HG02938 (cell line): ENCODE measurements around the gene DNER.

ENCODE experiments used
- ATAC-seq: cut with Tn5 transposase; IDR thresholded peaks from one replicate; pipeline ENCODE4 v1.9.1; 2021; ENCODE audit warnings: mild to moderate bottlenecking, moderate library complexity; ENCODE audit not compliant: unreplicated experiment

Gene DNER

GRCh38 chr2:229445501-229446211 lies 268.7 kb downstream of the DNER start:
- no peak for ATAC-seq

DNA sequence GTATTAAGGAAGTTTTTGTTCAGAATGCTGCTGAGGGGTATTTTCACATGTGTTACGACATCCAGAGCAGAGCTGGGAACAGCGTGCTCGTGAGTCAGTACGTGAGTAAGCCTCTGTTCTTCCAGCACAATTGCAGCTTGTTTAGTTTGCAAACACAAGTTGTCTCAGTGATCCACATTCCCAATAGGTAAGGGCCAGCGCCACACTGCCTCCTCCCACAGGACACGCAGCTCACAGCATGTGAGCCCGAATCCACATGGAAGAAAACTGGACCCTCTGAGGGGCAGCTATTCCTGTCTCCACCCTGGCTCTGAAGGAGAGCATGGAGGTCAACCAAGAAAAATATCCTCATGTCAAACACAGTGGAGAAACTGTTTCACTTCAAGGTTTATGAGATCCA lies 269.3 kb downstream of the DNER start:
- no peak for ATAC-seq

GRCh38 chr2:229443546-229444268 lies 270.6 kb downstream of the DNER start:
- ATAC-seq, result no peak

- ATAC-seq, result no peak
Measured at GRCh38 chr2:229443141-229443540, 271.2 kb downstream of the DNER start.

DNA sequence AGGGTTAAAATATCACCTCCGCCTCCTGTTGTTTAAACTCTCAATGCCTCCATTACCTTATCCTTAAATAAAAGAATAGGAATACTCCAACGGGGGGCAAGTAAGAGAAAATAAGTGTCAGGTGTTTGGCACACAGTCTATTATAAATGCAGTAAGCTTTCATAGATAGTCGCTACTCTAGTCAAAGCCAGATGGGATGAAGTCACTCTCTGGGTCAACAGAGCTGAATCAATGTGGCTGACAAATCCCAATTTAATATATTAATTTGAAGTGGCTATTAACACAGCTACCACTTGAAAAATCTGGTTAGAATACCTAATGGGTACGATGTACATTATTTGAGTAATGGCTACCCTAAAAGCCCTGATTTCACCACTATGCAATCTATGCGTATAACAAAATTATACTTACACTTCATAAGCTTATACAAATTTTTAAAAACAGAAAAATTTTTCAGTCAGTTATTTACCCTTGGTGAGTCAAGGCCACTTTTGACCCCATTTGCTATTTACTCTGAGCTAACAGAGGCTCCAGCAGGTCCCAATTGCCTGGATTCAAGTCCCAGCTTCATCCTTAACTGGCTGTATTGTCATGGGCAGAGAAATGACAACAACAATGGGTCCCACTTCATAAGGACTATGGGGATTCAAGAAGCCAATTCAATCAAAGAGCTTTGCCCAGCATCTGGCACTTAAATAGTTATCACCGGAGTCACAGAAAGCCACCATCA lies 275.8 kb downstream of the DNER start:
- ATAC-seq, result no peak

- no peak for ATAC-seq
Measured at GRCh38 chr2:229437467-229437866, 276.9 kb downstream of the DNER start.

- ATAC-seq, result no peak
Measured at GRCh38 chr2:229434187-229434586, 280.2 kb downstream of the DNER start.

DNA sequence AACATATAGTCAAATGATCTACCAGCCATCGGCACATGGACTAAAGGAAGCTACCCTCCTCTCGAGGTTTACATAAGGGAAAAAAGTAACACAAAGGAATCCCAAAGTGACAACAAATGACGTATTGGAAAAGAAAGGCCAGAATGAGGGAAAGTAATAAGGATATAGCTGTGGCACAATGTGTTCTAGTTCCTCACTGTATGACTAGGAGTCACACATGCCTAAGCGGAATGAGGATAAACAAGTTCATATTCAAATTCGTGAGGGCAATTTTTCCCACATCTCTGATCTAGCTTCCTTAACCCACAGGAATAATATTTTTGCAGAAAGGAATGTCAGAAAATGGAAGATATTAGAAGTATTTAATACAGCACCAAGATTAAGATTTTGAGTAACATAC lies 281.0 kb downstream of the DNER start:
- ATAC-seq, result no peak

GRCh38 chr2:229431327-229431954 lies 282.9 kb downstream of the DNER start:
- ATAC-seq, result no peak

GRCh38 chr2:229429589-229429988 lies 284.8 kb downstream of the DNER start:
- no peak for ATAC-seq

GRCh38 chr2:229426464-229426863 lies 287.9 kb downstream of the DNER start:
- ATAC-seq, result no peak

- ATAC-seq, result no peak
Measured at GRCh38 chr2:229425598-229425997, 288.8 kb downstream of the DNER start.

DNA sequence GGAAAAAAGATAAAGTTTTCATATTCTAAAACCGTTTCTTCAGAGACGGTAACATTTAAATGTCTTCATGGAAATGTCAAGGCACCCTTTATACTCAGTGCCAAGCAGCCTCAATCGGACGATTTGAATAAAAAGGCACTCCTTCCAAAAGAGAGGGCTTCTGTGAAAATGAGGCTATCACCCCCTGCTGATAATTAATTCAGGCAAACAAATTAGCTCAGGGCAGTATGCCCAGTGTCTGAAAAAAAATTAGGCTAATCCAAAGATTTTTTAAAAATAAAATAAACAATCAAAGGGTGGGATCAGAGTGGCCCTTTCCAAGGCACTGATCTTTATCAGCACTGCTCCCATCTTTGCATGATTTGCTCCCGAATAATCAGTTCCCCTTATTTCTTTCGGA lies 292.3 kb downstream of the DNER start:
- ATAC-seq, result no peak

GRCh38 chr2:229419158-229419557 lies 295.2 kb downstream of the DNER start:
- ATAC-seq, result no peak

DNA sequence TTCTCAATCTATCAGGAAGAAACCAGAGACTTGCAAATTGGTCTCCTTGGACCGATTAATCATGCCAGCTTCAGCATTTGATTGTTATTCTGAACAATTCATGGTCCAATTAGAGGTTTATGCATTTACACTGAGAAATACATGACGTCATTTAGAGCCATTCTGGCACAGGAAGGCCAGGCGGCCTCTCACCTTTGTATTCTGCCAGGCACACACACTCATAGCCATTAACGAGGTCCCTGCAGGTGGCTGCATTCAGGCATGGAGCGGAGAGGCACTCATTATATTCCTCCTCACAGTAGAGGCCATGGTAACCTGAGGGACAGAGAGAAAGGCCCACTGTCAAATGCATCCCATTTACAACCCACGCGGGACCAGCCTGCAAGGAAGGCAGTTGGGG lies 296.4 kb downstream of the DNER start:
- no peak for ATAC-seq

DNA sequence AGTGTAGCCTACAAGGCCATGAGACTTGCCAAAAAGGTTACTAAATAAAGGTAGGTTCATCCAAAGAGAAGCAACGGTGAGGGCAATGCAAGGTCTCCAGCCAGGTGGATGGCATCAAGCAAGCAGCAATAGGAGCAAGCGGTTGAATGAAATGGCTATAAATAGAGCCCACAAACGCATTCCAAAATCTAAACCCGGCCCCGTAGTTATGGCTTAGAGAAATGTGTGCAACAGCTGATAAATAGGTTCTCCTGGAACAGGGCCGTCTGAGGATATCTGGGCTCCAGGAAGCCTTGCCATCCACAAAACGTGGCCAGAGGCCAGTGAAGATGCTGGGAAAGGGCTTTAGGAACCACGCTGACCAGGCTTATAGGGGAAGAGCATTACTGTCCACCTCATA lies 297.2 kb downstream of the DNER start:
- ATAC-seq, result no peak

DNA sequence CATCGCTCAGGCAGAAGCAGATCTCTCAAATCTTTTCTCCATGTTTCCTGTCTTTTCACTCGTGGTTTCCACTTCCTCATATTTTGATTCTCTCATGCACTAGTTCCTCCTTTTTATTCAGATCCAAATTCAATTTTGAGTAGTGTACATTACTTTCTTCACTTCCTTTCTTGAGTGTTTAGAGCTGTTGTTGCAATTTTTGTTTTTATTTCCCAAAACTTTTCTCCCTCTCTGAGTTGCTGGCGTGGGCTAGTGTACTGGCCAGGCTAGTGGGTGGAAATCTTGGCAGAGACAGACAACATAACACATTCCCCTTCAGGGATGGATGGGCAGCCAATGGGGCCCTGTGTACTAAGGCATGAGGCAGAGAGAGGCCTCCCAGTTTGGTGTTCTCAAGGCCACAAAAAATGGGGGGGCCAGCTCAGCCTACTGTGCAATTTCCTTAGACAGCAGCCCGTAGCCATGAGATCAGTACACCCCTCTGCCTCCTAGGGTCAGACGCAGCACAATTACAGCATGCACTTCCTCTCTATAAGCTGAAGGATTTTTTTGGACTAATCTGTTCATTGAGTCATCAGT lies 298.1 kb downstream of the DNER start:
- no peak for ATAC-seq

DNA sequence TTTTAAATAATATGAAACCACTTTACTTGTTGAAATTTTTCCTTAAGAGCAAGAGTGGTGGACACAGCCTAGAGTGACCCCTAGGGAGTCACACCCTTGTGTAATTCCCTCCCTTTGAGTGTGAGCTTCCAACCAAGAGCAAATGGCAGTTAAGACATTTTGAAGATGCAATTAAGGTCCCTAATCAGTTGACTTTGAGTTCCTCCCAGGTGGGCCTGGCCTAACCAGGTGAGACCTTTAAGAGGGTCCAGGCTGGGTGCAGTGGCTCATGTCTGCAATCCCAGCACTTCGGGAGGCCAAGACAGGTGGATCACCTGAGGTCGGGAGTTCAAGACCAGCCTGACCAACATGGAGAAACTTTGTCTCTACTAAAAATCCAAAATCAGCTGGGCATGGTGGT lies 299.7 kb downstream of the DNER start:
- ATAC-seq, result no peak

GRCh38 chr2:229412686-229413085 lies 301.7 kb downstream of the DNER start:
- no peak for ATAC-seq

DNA sequence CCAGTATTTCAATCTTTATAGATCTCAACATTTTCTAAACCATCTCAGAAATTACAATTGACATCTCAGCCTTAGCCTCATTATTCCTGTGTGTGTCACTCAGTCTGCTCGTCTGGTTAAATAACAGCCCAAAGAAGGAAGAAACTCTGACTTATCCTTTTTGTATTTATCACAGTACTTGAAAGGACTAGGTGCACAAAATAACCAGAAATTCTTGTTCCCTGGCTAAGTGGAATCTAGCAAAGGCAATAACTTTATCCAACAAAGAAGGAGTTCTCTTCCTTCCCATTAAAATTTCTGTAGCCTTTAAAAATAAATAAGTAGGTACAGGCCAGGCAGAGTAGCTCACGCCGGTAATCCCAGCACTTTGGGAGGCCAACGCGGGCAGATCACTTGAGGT lies 303.4 kb downstream of the DNER start:
- no peak for ATAC-seq

DNA sequence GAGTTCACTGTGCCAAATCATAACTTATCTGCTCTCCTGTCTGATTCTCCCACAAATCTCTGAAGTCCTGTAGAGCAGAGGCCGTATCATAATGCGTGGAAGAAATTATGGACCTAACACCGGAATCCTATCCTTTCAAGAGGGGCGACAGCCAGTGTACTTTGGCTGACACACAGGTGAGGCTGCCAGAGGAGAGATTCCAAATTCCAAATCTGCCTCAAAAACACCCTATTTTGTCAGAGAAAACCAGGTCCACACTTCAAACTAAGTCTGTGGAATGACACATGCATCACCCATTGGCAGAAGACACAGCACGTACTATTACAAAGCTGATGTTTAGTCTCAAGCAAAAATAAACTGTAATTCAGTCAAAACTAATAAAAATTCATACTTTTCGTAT lies 304.1 kb downstream of the DNER start:
- ATAC-seq, result no peak
